ENCODE results near the gene PAM.

DNA sequence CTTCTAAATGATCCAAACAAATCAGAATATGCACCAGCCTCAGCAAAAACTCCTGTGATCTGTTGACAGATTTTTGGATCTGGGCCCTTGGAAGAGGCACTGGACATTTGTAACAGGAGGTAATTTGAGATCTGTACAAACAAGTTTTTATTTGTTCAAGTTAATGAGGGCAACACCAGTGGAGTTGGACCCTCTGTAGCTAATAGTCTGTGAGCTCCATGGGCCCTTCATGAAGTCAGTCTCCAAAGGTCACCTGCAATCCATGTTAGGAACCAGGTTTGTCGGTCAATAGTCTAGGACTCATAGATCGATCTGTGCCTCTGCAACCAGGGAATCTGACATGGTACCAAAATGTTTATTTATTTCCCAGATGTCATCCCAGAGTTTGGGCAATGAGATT, 40.9 kb downstream of the PAM start:
- TF ChIP-seq, protein P1, sequence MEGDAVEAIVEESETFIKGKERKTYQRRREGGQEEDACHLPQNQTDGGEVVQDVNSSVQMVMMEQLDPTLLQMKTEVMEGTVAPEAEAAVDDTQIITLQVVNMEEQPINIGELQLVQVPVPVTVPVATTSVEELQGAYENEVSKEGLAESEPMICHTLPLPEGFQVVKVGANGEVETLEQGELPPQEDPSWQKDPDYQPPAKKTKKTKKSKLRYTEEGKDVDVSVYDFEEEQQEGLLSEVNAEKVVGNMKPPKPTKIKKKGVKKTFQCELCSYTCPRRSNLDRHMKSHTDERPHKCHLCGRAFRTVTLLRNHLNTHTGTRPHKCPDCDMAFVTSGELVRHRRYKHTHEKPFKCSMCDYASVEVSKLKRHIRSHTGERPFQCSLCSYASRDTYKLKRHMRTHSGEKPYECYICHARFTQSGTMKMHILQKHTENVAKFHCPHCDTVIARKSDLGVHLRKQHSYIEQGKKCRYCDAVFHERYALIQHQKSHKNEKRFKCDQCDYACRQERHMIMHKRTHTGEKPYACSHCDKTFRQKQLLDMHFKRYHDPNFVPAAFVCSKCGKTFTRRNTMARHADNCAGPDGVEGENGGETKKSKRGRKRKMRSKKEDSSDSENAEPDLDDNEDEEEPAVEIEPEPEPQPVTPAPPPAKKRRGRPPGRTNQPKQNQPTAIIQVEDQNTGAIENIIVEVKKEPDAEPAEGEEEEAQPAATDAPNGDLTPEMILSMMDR (IDR thresholded peaks at IDR 0.05), result no peak
- no peak for TF ChIP-seq POLR2A (IDR thresholded peaks at IDR 0.05)
